ENCODE results near the gene SPSB4.
A peak's percentile ranks its signal among the peaks of the same experiment; 100 is the strongest.
"Not testable (repeated sequence)": the region's sequence is repeated elsewhere in the genome, so short reads cannot be mapped to it uniquely, and the experiment has no call there.

The SPSB4 gene

DNA sequence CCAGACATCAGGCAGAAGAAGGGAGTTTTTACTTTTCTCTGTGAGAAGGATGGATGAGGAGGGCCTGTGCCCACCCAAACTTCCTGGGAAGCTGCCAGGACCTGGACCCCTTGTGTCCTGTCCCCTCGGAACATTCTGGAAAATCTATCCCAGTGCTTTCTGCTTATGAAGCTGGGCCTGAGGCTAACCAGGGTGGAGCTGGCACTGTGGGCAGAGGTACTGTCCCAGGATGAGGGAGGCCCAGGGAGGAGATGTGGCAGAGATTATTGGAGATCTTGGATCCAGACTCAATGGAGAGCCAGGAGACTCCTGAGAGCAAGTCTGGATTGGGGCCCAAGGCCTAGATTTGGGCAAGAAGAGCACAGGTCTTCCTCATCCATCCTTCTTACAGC lies 44.4 kb downstream of the SPSB4 start:
- no peak for DNase-seq (ENCODE audit: low spot score)

DNA sequence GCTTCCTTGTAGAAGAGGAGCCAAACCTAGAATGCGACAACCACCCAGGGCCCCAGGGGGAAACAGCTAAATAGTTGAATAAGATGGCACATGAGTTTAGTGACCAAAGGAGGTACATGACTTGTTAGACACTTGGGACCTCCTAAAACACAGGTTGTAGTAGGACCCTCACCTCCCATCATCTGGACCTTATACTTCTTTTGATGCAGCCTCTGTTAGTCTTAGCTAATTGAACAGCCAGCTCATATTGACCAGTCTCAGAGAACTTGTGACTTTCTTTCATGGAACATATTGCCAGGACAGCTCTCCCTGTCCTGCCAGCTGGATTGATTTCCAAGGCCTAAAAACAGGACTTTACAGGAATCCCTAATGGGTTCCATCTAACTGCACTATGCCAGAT lies 45.0 kb downstream of the SPSB4 start:
- DNase-seq (ENCODE audit: low spot score), result no peak

DNA sequence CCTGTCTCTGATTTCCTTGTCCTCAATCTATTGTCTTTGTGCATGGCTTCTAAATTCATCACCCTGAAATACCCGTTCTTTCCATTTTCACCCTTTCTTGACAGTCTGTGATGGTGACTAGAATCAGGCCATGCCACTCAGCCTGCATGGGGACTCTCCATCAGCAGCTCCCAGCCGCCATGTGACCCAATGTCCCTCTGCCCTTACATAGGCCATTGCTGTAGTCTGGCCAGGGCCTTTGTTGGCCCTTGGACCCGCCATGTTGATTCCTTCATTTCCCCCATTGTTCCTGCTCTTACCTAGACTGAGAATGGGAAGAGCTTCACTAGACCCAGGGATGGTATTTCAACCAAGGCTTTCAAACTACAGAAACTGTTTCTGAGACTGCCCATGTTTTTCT lies 45.8 kb downstream of the SPSB4 start:
- DNase-seq (ENCODE audit: low spot score), result no peak

DNA sequence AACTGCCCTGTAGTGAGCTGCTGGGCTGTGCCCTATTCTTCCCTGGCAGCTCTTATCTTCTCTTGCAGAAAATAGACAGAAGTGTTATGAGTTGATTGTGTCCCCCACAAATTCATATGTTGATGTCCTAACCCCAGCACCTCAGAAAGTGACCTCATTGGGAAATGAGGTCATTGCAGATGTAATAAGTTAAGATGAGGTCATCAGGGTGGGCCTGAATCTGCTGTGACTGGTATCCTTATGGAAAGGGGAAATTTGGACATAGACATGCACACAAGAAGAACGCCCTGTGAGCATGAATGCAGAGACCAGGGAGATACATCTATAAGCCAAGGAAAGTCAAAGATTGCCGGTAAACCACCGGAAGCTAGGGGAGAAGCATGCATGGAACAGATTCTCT lies 49.0 kb downstream of the SPSB4 start:
- no peak for DNase-seq (ENCODE audit: low spot score)

DNA sequence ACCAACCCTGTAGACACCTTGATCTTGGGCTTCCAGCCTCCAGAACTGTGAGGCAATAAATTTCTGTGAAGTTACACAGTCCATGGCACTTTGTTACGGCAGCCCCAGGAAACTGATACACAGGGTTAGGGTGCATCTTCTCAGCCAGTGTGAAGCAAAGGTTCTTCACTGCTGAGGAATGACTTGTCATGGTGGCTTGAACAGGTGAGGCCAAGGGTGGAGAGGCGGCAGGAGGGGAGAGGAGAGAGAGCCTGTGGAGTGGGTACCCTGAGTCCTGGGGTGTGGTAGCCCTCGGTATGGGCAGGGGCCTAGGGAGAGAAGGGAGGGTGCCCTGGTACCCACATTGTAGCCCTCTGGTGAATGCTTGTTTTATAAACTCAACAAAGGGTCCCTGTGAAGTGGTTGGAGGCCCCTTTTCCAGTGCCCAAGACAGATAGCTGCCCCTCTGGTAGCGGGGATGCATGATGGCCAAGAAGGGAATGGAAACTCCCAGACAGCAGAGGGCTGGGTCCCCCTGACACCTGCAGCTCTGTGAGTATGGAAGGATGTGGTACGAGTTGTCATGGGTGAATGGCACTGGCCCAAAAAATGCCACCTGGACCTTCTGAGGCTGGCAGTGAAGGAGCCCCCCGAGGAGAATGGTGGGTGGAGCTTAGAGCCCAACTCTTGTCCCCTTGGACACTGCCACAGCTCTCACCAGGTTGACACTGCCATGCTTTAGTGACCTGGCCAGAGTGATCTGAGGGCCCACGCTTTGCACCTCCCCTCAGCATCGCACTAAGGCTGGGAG lies 49.6 kb downstream of the SPSB4 start:
- no peak for DNase-seq (ENCODE audit: low spot score)

DNA sequence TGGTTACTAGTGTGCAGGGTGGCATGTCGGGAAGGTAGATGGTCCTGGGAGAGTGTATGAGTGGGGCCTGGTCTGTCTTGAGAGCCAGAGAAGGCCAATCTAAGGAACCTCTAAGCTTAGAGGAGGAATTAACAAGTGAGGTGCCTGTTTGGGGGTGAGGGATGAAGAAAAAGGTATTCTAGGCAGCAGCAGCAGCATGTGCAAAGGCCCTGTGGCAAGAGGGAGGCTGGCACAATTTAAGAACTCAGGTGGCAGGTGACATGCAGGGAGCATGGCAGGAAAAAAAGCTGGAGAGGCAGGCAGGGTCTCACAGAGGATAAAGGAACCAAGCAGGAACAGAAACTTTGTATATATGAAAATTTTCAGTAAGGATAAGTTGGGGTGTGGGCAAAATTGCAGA lies 51.2 kb downstream of the SPSB4 start:
- DNase-seq (ENCODE audit: low spot score), result no peak

DNA sequence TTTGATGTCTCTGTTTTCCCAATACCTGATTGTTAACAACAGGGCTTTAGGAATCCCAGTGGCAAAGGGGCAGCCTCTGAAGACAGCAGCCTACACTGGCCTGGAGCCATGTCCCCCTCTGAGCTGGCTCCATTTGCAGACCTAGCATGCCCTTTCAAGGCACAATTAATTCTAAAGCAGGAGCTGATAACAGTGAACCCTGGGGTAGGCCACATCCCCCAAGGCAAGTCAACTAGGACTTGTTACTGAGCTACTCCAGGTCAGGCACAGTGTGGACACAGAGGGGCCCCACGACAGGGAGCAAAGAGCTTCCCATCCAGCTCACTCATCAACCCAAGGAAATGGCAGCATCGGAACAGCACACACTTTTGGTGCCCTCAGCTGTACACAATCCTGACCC lies 51.9 kb downstream of the SPSB4 start:
- no peak for DNase-seq (ENCODE audit: low spot score)

DNA sequence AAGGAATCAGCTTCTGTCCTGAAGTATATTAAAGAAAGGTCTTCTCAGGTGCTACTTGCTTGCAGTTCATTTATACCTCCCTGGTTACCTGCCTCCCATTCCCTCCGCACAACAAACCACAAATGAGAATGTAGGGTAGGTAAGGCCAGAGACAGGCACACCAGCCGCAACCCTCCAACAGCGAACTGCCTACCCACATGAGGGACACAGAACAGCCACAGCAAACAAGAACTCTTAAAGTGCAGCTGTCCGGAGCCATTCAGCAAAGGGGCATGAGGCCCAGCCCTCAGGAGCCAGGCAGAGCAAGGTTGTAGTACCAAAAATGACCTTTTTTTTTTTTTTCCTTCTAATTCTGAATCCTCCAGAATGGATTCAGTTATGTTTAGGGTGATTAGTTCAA lies 52.4 kb downstream of the SPSB4 start:
- no peak for DNase-seq (ENCODE audit: low spot score)

DNA sequence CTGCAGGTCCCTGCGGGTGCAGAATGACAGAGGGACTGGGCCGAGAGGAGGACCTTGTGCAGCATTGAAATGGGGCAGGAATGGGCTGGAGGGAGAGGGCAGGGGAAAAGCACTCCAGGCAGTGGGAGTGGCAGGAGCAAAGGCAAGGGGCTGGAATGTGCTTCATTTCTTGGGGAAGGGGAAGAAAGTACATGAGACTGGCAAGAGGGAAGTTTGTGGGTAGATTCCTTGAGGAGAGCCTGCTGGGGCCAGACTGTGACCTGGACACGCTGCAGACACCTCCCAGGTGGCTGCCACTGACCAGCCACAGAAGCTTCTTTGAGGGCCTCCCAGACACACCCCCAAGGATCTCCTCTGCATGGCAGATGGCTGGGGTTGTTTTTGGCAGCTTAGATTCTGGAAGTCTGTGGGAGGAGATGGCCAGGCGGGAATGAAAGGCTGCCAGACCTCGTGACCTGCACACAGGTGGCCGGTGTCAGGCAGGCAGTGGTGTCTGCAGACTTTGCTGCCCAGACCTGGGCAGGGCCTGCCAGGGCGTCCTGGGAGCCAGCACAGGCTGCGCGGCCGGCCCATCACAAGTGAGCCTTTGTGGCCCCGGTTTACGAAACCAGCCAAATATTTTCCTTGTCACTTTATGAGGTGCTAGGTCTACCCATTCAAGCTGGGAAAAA lies 53.1 kb downstream of the SPSB4 start:
- no peak for DNase-seq (ENCODE audit: low spot score)

DNA sequence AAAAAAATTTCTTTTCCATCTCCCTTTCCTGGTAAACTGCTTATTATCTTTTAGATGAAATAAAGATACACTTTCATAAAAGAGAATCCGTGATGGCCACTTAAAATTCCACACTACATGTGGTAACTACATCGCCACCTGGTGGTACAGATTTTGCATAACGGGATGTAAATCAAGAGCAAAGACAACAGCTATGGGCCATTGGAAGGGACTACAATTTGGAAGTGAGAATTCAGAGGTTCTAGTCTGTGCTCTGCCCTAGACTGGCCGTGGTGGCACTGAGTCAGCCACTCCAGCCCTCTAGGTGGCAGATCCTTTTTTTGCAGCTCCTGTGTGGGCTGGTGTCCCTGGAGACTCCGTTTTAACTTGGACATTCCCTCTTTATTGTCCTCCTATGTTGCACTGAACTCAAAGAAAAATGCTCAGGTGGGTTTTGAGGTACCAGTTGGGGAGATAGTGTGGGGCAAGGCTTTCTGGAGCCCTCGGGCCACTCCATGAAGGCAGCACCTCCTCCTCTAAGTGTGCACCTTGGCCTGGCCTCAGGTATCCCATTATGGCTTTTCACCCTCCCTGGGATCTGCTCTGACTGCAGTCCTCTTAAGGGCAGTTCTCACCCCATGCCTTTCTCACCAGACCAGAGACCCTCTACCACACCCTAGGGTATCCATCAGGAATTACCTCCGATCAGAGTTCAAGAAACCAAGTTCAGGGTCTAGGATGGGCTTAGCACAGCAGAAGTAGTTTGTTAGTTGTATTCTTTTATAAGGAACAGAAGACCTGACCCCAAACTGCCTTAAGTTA lies 54.9 kb downstream of the SPSB4 start:
- peak; percentile 82 for DNase-seq (ENCODE audit: low spot score)

DNA sequence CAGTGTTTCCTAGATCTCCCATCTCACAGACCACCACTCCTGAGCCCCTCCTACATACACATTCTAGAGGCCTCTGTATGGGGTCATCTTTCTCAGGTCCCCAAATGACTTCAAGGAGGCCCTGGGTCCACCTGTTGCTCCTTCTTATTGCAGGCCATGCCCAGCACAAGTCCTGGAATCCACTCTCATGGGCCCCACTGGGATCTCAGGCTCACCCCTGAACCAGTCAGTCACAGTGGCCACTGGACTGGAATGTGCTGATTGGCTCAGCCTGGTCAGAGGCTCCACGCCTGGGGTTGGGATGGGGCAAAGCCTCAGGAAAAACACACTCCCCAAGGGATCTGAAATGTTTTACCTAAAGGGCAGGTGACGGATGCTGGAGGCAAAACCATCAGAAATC lies 55.7 kb downstream of the SPSB4 start:
- no peak for DNase-seq (ENCODE audit: low spot score)

DNA sequence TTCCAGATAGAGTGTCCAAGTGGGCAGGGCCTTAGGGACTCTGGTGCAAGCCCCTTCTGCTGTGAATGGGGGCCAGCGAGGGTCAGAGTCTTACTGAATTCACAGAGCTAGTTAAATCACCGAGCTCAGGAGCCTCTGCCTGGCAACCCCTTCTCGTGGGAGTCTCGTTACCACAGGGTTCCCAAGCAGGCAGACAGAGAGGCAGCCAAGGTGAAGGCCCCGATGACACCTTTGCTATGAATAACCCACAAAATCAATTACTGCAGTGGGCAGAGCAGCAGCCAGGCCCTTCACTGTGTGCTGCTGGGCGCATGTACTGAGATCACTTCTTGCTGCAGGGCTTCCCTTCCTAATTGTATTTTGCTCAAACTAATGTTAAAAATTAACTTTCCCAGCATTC lies 56.9 kb downstream of the SPSB4 start:
- no peak for DNase-seq (ENCODE audit: low spot score)

DNA sequence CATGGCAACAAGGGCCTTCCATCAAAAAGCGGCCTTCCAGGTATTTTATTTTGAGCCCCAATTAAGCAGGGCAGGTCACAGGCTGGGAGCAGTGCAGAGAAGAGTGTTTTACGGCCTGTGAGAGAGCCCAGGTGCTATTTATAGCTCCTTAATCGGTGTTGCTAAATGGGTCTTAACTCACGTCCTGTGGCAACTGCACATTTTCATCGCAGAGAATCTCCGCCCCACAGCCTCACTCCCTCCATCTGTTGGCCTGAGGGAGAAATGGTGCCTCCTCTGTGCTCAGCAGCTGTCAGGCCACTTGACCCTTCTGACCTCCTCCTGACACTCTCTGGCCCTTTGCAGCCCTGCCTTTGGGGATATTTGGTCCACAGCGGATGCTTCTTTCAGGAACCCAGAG lies 58.6 kb downstream of the SPSB4 start:
- DNase-seq (ENCODE audit: low spot score), result no peak

DNA sequence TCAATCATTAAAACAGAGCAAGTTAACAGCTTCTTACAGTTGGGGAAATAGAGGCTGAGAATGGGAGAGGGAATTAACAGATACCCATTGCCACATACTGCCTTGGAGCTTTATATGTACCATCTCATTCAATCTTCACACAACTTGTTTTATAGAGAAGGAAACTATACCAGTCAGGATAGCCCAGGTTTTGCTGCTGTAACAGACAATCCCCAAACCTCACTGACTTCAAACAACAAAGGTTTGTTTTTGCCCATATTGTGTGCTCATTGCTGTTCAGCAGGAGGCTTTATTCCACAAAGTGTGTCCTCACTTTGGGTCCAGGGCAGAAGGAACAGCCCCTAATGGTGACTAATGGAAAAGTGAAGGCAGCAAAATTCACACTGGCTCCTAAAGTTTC lies 59.2 kb downstream of the SPSB4 start:
- no peak for DNase-seq (ENCODE audit: low spot score)

DNA sequence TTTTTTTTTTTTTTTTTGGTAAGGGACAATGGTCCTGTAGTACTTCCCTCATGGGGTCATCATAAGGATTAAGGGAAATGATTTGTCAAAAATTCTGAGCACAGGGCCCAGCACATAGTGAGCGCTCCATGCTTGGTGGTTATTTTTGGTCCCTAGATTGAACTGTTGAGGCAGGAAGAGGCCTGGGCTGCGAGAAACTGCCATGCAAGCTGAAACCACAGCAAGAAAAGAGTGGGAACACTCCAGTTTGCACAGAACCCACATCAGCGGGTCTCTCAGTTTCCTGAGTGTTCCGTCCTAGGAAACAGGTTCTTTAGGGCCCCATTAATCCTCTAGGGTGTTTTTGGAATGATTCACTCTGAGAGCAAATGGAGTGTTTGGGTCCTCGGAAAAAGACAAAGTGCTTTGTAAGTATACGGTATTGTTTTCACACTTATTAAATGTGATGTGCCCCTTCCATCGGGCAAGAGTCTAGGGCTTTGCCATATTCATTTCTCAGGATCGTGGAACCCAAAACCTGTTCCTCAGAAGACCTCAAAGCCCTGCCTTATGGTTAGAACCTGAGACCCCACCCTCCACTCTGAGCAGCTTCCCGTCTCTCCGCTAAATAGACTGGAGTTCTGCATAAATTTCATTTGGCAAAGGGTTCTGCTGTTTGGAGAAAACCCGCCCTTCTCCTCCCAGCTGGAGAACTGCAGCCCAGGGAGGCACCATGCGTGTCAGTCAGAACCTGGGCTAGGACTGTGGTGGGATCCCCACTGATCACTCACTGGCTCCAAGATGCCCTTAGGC lies 60.4 kb downstream of the SPSB4 start:
- no peak for DNase-seq (ENCODE audit: low spot score)

DNA sequence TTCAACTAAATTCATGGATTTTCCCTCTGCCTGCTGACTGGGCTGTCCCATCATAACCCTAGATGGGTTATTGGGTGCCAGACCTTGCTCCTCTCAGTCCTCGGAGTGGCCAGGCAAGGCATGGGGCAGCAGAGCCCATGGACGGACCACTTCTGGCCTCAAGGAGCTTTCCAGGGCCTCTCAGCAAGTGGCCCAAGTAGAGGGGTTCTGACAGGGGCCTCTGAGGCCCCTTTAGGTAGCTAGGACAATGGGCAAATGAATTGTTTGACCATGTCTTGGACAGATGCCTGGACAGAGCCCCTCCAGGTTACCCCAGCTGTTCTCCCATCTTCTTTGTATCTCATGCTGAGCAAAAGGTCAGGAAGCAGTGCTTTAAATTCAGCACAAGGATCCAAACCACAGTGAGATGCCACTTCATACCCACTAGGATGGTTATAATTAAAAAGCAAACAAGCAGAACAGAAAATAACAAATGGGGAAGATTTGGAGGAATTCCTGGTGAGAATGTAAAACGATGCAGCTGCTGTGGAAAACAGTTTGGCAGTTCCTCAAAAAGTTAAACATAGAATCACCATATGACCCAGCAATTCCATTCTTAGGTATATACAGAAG lies 61.6 kb downstream of the SPSB4 start:
- no peak for DNase-seq (ENCODE audit: low spot score)

DNA sequence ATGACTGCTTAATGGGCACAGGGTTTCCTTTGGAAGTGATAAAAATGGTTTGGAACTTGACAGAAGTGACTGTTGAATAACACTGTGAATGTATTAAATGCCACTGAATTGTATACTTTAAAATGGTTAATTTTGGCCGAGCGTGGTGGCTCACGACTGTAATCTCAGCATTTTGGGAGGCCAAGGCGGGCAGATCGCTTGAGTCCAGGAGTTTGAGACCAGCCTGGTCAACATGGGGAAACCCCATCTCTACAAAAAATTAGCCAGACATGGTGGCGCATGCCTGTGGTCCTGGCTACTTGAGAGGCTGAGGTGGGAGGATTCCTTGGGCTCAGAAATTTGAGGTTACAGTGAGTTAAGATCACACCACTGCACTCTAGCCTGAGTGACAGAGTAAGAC lies 62.5 kb downstream of the SPSB4 start:
- not testable (repeated sequence) for DNase-seq (ENCODE audit: low spot score)

DNA sequence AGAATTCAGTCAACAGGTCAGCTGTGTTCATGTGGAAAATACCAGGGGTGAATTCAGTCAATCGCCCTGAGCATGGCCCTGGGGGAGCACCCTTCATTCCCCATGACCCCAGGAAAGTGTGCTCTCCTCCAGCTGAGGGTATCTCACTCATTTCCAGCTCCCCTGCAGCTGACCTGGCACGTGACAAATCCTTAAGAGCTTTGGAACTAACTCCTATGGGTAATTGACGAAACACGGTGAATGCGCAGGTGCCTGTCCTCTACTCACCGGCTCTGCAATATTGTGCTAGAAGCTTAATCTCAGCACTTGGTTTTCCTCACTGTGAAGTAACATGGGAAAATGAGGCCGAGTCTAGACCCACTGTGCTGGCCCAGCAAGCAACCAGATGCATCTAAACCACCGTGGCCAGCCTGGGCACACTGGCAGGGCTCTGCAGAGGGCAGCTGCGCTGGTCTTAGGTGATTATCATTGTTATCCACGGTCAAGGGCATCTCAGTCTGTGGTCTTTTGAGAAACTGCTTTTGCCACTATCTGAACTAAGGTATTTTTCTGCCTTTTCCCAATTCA lies 63.1 kb downstream of the SPSB4 start:
- no peak for DNase-seq (ENCODE audit: low spot score)

DNA sequence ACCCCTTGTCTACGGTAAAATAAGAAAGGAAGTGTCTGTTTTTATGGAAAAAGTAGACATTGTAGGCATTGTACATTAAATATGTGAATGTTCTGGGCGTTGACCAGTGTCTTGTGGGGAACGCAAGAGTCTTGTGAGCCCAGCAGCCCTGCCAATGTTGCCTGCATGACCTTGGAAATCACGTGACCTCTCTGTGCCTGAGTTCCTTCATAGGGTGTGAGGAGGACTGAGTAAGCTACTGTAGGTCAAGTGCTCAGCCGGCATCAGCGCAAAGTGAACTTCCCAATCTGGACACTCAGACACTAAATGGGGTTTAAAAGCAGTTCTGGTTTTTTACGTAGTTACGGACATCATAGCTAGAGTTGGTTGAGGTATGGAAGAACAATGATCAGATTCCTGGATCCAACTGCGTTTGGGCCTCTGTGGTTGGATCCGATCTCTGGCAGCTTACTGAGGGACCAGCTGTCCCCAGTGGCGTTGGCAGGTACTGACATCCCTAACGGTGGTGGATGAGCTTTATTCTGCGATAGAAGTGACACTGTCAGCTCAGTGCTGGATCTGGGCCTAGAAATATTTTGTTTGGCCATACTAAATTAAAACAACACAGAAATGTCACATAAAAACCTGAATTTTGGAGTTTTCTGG lies 63.8 kb downstream of the SPSB4 start:
- no peak for DNase-seq (ENCODE audit: low spot score)

DNA sequence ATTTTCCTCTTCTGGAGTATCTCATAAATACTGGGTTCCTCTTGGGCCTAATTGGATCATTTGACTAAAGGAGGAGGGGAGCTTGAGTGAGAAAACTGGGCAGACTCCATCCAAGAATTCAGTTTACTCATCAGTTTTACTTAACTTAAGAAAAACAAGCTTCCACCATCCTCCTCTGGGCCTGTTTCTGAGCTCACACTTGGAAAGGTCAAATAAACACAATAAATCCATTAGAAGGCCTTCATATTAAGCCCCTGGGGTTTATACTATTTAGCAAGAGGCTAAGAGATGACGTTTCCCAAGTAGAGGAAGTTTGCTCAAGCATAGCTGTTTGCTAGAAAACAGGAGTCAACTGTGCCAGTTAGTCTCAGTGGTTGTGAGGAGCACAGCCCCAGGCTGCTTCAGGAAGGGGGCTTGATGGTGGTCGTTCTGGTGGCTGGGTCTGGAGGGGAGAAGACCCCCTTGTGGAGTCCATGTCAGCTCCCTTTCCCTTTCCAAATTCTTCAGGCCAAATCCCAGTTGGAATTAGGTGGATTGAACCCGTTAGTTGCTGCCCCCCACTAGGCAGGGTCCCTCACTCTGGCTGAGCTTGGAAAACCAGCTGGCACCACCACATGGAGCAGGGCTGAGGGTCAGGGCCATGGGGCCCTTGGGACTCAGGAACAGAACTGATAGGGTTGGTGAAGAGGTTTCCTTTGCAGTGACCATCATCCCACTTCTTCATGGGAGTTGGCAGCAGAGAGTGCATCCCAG lies 64.8 kb downstream of the SPSB4 start:
- no peak for DNase-seq (ENCODE audit: low spot score)

Data from SW480 (cell line).